ENCODE measurements around the gene ZBED3.
"Not testable (repeated sequence)": the region's sequence is repeated elsewhere in the genome, so short reads cannot be mapped to it uniquely, and the experiment has no call there.

The ZBED3 gene

GRCh38 chr5:77123057-77123456 lies 36.0 kb upstream of the ZBED3 start:
- no peak for DNase-seq (ENCODE audit: low read depth)
- TF ChIP-seq MAX (IDR thresholded peaks at IDR 0.05; ENCODE audit: low read depth, low read length) (no peak), POLR2A (IDR thresholded peaks at IDR 0.05; ENCODE audit: extremely low read depth, insufficient read length) (no peak), CTCF (IDR thresholded peaks at IDR 0.05; ENCODE audit: low read depth, low read length) (no peak), MYC (IDR thresholded peaks at IDR 0.05; ENCODE audit: low read depth, low read length) (no peak)
- no peak overlapping the region for H3K4me3 ChIP-seq (ENCODE audit: low read depth, low read length)

- DNase-seq (ENCODE audit: low read depth), result no peak
- H3K4me3 ChIP-seq (ENCODE audit: low read depth, low read length), result no peak overlapping the region
- TF ChIP-seq MYC (IDR thresholded peaks at IDR 0.05; ENCODE audit: low read depth, low read length) (no peak), POLR2A (IDR thresholded peaks at IDR 0.05; ENCODE audit: extremely low read depth, insufficient read length) (no peak), MAX (IDR thresholded peaks at IDR 0.05; ENCODE audit: low read depth, low read length) (no peak), CTCF (IDR thresholded peaks at IDR 0.05; ENCODE audit: low read depth, low read length) (no peak)
These were observed 33.6 kb upstream of the ZBED3 start for GRCh38 chr5:77120706-77121105.

- no peak overlapping the region for H3K4me3 ChIP-seq (ENCODE audit: low read depth, low read length)
- no peak for TF ChIP-seq CTCF (IDR thresholded peaks at IDR 0.05; ENCODE audit: low read depth, low read length)
- no peak for DNase-seq (ENCODE audit: low read depth)
These were observed 33.0 kb upstream of the ZBED3 start for GRCh38 chr5:77120086-77120485.

GRCh38 chr5:77117161-77117560 lies 30.1 kb upstream of the ZBED3 start:
- no peak for TF ChIP-seq CTCF (IDR thresholded peaks at IDR 0.05; ENCODE audit: low read depth, low read length)
- no peak for TF ChIP-seq MAX (IDR thresholded peaks at IDR 0.05; ENCODE audit: low read depth, low read length)
- TF ChIP-seq POLR2A (IDR thresholded peaks at IDR 0.05; ENCODE audit: extremely low read depth, insufficient read length), result no peak
- TF ChIP-seq MYC (IDR thresholded peaks at IDR 0.05; ENCODE audit: low read depth, low read length), result no peak
- H3K4me3 ChIP-seq (ENCODE audit: low read depth, low read length), result no peak overlapping the region
- DNase-seq (ENCODE audit: low read depth), result no peak

GRCh38 chr5:77107035-77107434 lies 19.9 kb upstream of the ZBED3 start:
- DNase-seq (ENCODE audit: low read depth); H3K4me3 ChIP-seq (ENCODE audit: low read depth, low read length): not testable (repeated sequence)

- TF ChIP-seq MAX (IDR thresholded peaks at IDR 0.05; ENCODE audit: low read depth, low read length) (no peak), POLR2A (IDR thresholded peaks at IDR 0.05; ENCODE audit: extremely low read depth, insufficient read length) (no peak), CTCF (IDR thresholded peaks at IDR 0.05; ENCODE audit: low read depth, low read length) (no peak), MYC (IDR thresholded peaks at IDR 0.05; ENCODE audit: low read depth, low read length) (no peak)
- H3K4me3 ChIP-seq (ENCODE audit: low read depth, low read length), result no peak overlapping the region
- DNase-seq (ENCODE audit: low read depth), result no peak
These were observed 17.7 kb upstream of the ZBED3 start for GRCh38 chr5:77104813-77105212.

Data from NB4 (cell line).